NCI-H187 treated with DMSO at 0.1 percent for 48 hours (cell line): ENCODE results near the gene PIK3R5.
"Not testable (repeated sequence)": the region's sequence is repeated elsewhere in the genome, so short reads cannot be mapped to it uniquely, and the experiment has no call there.

Experiments
- DNase-seq: peaks from one replicate; lab custom pipeline; 2025; lab: John Stamatoyannopoulos, UW

Gene PIK3R5

GRCh38 chr17:8986295-8986694 is 20.8 kb upstream of the PIK3R5 start:
- DNase-seq: no peak

- no peak for DNase-seq
Measured at GRCh38 chr17:8985054-8985701, 19.7 kb upstream of the PIK3R5 start.

- not testable (repeated sequence) for DNase-seq
Measured at GRCh38 chr17:8984225-8984624, 18.7 kb upstream of the PIK3R5 start.

- DNase-seq: no peak
Measured at GRCh38 chr17:8981443-8981842, 15.9 kb upstream of the PIK3R5 start.

- DNase-seq: no peak
Measured at GRCh38 chr17:8979715-8980114, 14.2 kb upstream of the PIK3R5 start.

- DNase-seq: no peak
Measured at GRCh38 chr17:8976638-8977037, 11.1 kb upstream of the PIK3R5 start.

- no peak for DNase-seq
Measured at GRCh38 chr17:8975091-8975725, 9.7 kb upstream of the PIK3R5 start.

- no peak for DNase-seq
Measured at GRCh38 chr17:8969901-8970300, 4.4 kb upstream of the PIK3R5 start.

GRCh38 chr17:8968503-8968902 is 3.0 kb upstream of the PIK3R5 start:
- DNase-seq: no peak

- no peak for DNase-seq
Measured at GRCh38 chr17:8967861-8968260, 2.4 kb upstream of the PIK3R5 start.

GRCh38 chr17:8966926-8967325 is 1.4 kb upstream of the PIK3R5 start:
- no peak for DNase-seq

- DNase-seq: no peak
Measured at GRCh38 chr17:8964801-8965393, 610 bp downstream of the PIK3R5 start.

- DNase-seq: no peak
Measured at GRCh38 chr17:8963647-8964258, 1.8 kb downstream of the PIK3R5 start.

- no peak for DNase-seq
Measured at GRCh38 chr17:8963014-8963413, 2.5 kb downstream of the PIK3R5 start.

- DNase-seq: no peak
Measured at GRCh38 chr17:8961829-8962228, 3.7 kb downstream of the PIK3R5 start.

- no peak for DNase-seq
Measured at GRCh38 chr17:8960325-8961140, 5.0 kb downstream of the PIK3R5 start.

- no peak for DNase-seq
Measured at GRCh38 chr17:8959312-8959918, 6.1 kb downstream of the PIK3R5 start.

GRCh38 chr17:8957721-8958120 is 7.8 kb downstream of the PIK3R5 start:
- DNase-seq: no peak

- no peak for DNase-seq
Measured at GRCh38 chr17:8956465-8956902, 9.0 kb downstream of the PIK3R5 start.

GRCh38 chr17:8955021-8955959 is 10.2 kb downstream of the PIK3R5 start:
- DNase-seq: no peak

GRCh38 chr17:8954339-8954738 is 11.2 kb downstream of the PIK3R5 start:
- DNase-seq: no peak
